ENCODE results near the gene LEP. TPM values are rescaled to one million over a fixed set of nuclear protein-coding genes. Genes with fewer than 3 reads are reported as not detected.

LEP gene
- total RNA-seq, 1 donor from 2014 or later, result not detected

DNA sequence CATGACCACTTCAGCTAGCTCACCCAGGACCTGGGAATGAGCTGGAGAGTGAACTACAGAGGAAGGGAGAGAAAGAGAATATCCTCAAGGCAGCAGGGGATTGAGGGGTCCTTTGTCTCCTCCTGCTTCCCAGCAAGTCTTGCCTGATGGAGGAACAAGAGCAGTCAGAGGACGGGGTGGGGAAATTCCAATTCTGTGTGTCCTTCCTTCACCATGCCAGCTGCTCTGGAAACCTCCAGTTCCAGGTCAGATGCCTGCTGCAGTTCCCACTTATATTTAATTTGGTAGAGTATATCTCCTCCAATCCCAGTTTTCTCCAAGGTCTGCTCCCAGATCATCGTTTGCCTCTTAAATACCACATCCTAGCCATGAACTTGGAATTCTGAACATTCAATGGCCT is 21.4 kb upstream of the LEP start:
- ATAC-seq, result no peak
- no peaks in the 10 kb centered on the region for H3K4me1 ChIP-seq
- H3K9me3 ChIP-seq, result no peaks in the 10 kb centered on the region
- no peak overlapping the region for H3K27ac ChIP-seq
- peaks cover 21% of the 10 kb centered on the region for H3K27me3 ChIP-seq (ENCODE audit: low read depth)
- TF ChIP-seq, protein P1, sequence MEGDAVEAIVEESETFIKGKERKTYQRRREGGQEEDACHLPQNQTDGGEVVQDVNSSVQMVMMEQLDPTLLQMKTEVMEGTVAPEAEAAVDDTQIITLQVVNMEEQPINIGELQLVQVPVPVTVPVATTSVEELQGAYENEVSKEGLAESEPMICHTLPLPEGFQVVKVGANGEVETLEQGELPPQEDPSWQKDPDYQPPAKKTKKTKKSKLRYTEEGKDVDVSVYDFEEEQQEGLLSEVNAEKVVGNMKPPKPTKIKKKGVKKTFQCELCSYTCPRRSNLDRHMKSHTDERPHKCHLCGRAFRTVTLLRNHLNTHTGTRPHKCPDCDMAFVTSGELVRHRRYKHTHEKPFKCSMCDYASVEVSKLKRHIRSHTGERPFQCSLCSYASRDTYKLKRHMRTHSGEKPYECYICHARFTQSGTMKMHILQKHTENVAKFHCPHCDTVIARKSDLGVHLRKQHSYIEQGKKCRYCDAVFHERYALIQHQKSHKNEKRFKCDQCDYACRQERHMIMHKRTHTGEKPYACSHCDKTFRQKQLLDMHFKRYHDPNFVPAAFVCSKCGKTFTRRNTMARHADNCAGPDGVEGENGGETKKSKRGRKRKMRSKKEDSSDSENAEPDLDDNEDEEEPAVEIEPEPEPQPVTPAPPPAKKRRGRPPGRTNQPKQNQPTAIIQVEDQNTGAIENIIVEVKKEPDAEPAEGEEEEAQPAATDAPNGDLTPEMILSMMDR (IDR thresholded peaks at IDR 0.05), result no peak
- no peaks in the 10 kb centered on the region for H3K36me3 ChIP-seq
- intact Hi-C loops (cut with DNase I), result no loop called here
- DNase-seq, result no peak
- H3K4me3 ChIP-seq, result no peak overlapping the region

DNA sequence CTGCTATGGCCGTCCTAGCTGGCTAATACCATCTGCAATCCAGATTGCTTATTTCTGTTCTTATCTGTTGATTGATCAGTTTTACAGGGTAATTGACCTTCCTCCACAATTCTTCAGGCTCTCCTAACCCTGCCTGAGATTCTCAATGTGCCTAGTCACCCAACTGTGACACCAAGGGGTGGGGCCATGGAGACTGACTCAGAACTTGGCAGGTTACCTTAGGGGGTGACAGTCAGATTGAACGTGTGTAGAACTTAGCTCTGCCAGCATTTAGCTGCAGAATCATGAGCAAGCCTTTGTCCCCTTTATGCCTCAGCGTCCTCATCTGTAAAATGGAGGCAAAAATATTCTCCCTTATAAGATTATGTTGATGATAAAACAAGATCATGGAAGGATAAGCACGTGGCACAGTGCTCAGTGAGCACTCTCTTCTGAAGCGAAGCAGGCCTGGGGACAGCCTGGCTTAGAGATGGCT is 19.1 kb upstream of the LEP start:
- no peak for DNase-seq
- H3K27me3 ChIP-seq (ENCODE audit: low read depth), result peaks cover 21% of the 10 kb centered on the region
- ATAC-seq, result no peak
- TF ChIP-seq, protein P1 (IDR thresholded peaks at IDR 0.05), result no peak
- intact Hi-C loops (cut with DNase I), result no loop called here
- H3K4me1 ChIP-seq, result no peaks in the 10 kb centered on the region
- H3K36me3 ChIP-seq, result no peaks in the 10 kb centered on the region
- H3K27ac ChIP-seq, result no peak overlapping the region
- H3K4me3 ChIP-seq, result no peak overlapping the region
- no peaks in the 10 kb centered on the region for H3K9me3 ChIP-seq

- TF ChIP-seq, protein P1 (IDR thresholded peaks at IDR 0.05), result no peak
- no peak overlapping the region for H3K4me3 ChIP-seq
- no peaks in the 10 kb centered on the region for H3K36me3 ChIP-seq
- H3K27ac ChIP-seq, result no peak overlapping the region
- H3K27me3 ChIP-seq (ENCODE audit: low read depth), result peaks cover 5% of the 10 kb centered on the region
- no peak for ATAC-seq
- intact Hi-C loops (cut with DNase I), result no loop called here
- no peaks in the 10 kb centered on the region for H3K4me1 ChIP-seq
- no peaks in the 10 kb centered on the region for H3K9me3 ChIP-seq
- no peak for DNase-seq
Measured at GRCh38 chr7:128226132-128226980, 14.7 kb upstream of the LEP start.

DNA sequence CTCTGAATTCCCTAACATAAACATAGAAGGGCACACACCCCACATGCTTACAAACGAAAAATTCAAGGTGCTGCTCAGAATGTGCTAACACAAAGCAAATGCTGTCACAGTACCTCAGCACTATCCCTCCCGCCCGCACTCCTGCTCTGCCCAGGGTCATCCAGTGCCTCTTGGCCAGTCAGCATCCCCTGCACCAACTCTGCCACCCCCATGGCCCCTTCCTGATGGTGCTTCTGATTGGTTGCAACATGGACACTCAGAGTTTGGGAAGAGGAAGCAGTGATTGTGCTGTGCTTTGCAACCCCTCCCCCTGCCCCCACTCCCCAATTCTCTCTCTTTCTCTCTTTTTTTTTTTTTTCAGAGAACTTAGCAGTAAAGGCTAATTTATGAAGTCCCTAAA is 13.8 kb upstream of the LEP start:
- H3K27me3 ChIP-seq (ENCODE audit: low read depth), result peaks cover 5% of the 10 kb centered on the region
- H3K27ac ChIP-seq, result no peak overlapping the region
- DNase-seq (no peak), ATAC-seq (peak in 1 of 2 donors; percentile 13)
- H3K9me3 ChIP-seq, result no peaks in the 10 kb centered on the region
- intact Hi-C loops (cut with DNase I), result no loop called here
- H3K36me3 ChIP-seq, result no peaks in the 10 kb centered on the region
- TF ChIP-seq, protein P1 (IDR thresholded peaks at IDR 0.05), result no peak
- H3K4me3 ChIP-seq, result no peak overlapping the region
- no peaks in the 10 kb centered on the region for H3K4me1 ChIP-seq

- H3K9me3 ChIP-seq, result no peaks in the 10 kb centered on the region
- TF ChIP-seq, protein P1 (IDR thresholded peaks at IDR 0.05), result no peak
- H3K27ac ChIP-seq, result no peak overlapping the region
- intact Hi-C loops (cut with DNase I), result no loop called here
- H3K4me3 ChIP-seq, result no peak overlapping the region
- H3K4me1 ChIP-seq, result no peaks in the 10 kb centered on the region
- no peaks in the 10 kb centered on the region for H3K36me3 ChIP-seq
- ATAC-seq (no peak), DNase-seq (no peak)
- H3K27me3 ChIP-seq (ENCODE audit: low read depth), result peaks cover 5% of the 10 kb centered on the region
Measured at GRCh38 chr7:128231021-128231420, 10.1 kb upstream of the LEP start.

All from lower lobe of right lung (tissue), 2 donors.